Activated naive CD4-positive, alpha-beta T cell treated with anti-CD3 and anti-CD28 coated beads for 36 hours (primary cell): ENCODE results near the gene TRPM2. TPM values are rescaled to one million over a fixed set of nuclear protein-coding genes. Genes with fewer than 3 reads are reported as not detected.
"Not testable (repeated sequence)": the region's sequence is repeated elsewhere in the genome, so short reads cannot be mapped to it uniquely, and the experiment has no call there.

ENCODE experiments used
- CTCF ChIA-PET: fragments of 350-600 bp; sonication (Branson Sonifier 250); formaldehyde crosslinking; loops from one replicate; lab custom pipeline; 2021; ENCODE audit warnings: antibody characterized with exemption; lab: Charles Lee
- DNase-seq: peaks from one replicate; pipeline ENCODE4 v3.0.0-alpha.2; 2020
- H3K27ac Mint-ChIP-seq: one replicate; pipeline ENCODE4 v1.8.0; 2021; ENCODE audit warnings: mild to moderate bottlenecking, mixed read lengths
- H3K27me3 Mint-ChIP-seq: one replicate; pipeline ENCODE4 v1.8.0; 2021; ENCODE audit warnings: low read depth, mixed read lengths
- H3K36me3 Mint-ChIP-seq: one replicate; pipeline ENCODE4 v1.8.0; 2021; ENCODE audit warnings: low read depth, mixed read lengths
- H3K4me1 Mint-ChIP-seq: one replicate; pipeline ENCODE4 v1.8.0; 2021; ENCODE audit warnings: low read depth, mixed read lengths
- H3K4me3 Mint-ChIP-seq: one replicate; pipeline ENCODE4 v1.8.0; 2021; ENCODE audit warnings: mild to moderate bottlenecking, moderate library complexity, mixed read lengths
- H3K9me3 Mint-ChIP-seq: one replicate; pipeline ENCODE4 v1.8.0; 2021; ENCODE audit warnings: mixed read lengths
- intact Hi-C: fragments of 100-400 bp; cut with micrococcal nuclease; formaldehyde crosslinking; loops from one replicate; pipeline ENCODE4 v1.15.1; 2023
- total RNA-seq, 2 experiments: library from RNA; stranded (reverse); gene quantifications; one replicate each; pipeline ENCODE4 v1.2.3, GENCODE V29; 2021

Gene TRPM2
- total RNA-seq, 2 experiments from 2014 or later, result 2.5 to 3.5 TPM

DNA sequence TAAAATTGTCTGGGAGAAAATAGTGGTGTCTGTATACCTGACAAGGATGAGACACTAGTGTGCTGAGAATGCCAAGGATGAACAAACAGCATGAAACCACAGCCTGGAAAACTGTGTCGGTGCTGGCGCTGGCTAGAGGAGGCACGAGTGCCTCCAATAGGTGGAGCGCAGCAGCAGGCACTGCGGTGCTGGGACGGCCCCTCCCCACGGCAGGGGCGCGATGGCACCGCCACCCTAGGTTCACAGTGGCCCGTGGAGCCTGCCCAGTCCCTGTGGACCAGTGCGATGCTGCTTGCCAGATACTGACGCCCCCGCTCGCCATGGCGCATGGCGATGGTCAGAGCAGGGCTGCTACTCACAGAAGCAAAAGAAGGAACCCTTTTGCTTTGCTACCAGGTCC is 21.0 kb upstream of the TRPM2 start:
- no peak overlapping the region for H3K27ac Mint-ChIP-seq
- intact Hi-C loops, result loop anchor here (10.0 kb wide), 1 partner anchor 152 kb away; no protein-coding TSS in a partner anchor
- no peak for DNase-seq
- no peaks in the 10 kb centered on the region for H3K36me3 Mint-ChIP-seq
- no peaks in the 10 kb centered on the region for H3K27me3 Mint-ChIP-seq
- H3K9me3 Mint-ChIP-seq, result no peaks in the 10 kb centered on the region
- H3K4me3 Mint-ChIP-seq, result no peak overlapping the region
- CTCF ChIA-PET, result no interaction called here
- H3K4me1 Mint-ChIP-seq, result no peaks in the 10 kb centered on the region

DNA sequence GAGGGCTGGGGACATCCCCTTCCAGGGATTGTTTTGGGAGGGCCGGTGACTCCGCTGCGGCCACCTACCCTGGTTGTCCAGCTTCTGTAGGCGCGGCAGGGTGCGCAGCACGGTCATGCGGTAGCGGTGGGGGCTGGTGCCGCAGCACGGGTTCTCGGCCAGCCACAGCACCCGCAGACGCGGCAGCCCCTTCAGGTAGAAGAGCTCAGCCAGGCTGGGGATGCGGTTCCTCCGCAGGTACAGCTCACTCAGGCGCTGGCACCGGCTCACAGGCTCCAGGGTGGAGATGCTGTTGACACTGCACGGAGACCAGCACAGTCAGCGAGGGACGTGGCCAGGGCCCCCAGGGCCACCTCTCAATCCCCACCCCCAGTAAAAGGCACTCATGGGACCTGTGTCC is 20.5 kb upstream of the TRPM2 start:
- intact Hi-C loops, result loop anchor here (10.0 kb wide), 1 partner anchor 152 kb away; no protein-coding TSS in a partner anchor
- no peaks in the 10 kb centered on the region for H3K4me1 Mint-ChIP-seq
- no peaks in the 10 kb centered on the region for H3K9me3 Mint-ChIP-seq
- CTCF ChIA-PET, result no interaction called here
- no peaks in the 10 kb centered on the region for H3K27me3 Mint-ChIP-seq
- DNase-seq, result no peak
- no peak overlapping the region for H3K27ac Mint-ChIP-seq
- H3K36me3 Mint-ChIP-seq, result no peaks in the 10 kb centered on the region
- H3K4me3 Mint-ChIP-seq, result no peak overlapping the region

GRCh38 chr21:44333509-44334328 is 19.7 kb upstream of the TRPM2 start:
- no peak overlapping the region for H3K4me3 Mint-ChIP-seq
- H3K27ac Mint-ChIP-seq, result no peak overlapping the region
- intact Hi-C loops, result loop anchor here (10.0 kb wide), 1 partner anchor 151 kb away; no protein-coding TSS in a partner anchor
- no peaks in the 10 kb centered on the region for H3K9me3 Mint-ChIP-seq
- CTCF ChIA-PET, result no interaction called here
- DNase-seq, result no peak
- no peaks in the 10 kb centered on the region for H3K36me3 Mint-ChIP-seq
- H3K4me1 Mint-ChIP-seq, result peaks cover 2% of the 10 kb centered on the region
- H3K27me3 Mint-ChIP-seq, result no peaks in the 10 kb centered on the region

DNA sequence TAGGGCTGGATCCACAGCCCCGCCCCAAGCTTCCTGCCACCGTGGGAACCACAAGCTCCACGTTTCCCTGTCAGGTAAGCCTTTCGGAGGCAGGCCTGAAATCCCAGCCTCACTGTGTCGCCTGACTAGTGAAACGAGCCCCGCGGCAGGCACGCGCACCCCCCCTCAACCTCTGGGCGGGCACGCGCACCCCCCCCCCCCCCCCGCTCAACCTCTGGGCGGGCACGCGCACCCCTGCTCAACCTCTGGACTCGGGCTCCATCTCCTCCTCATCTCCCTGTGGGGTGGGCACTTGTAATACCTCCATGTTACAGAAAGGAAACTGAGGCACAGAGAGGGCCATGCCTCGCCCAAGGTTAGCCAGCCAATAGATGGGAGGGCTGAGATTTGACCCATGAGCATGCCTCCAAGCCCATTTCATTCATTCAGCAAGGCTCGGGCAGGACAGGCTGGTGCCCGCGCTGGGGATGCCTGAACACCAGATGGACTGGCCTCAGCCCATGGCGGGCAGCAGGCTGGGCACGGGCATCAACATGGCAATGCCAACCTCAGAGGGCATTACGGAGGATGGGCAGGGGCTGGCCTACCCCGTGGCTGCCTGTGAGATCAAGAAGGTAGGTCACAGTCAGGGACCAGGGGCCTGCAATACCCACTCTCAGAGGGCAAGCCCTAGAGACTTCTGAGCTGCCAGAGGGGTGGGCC is 18.9 kb upstream of the TRPM2 start:
- Mint-ChIP-seq H3K9me3 (no peaks in the 10 kb centered on the region), H3K27me3 (no peaks in the 10 kb centered on the region), H3K4me1 (peaks cover 3% of the 10 kb centered on the region), H3K27ac (no peak overlapping the region), H3K4me3 (no peak overlapping the region), H3K36me3 (no peaks in the 10 kb centered on the region)
- intact Hi-C loops, result loop anchor here (5.0 to 10.0 kb wide), 2 partner anchors 150 to 1362 kb away; partner anchors contain the start of gene PKNOX1
- CTCF ChIA-PET, result interaction anchor here (0.6 kb wide), 1 partner anchor 676 kb away, joined by 3 read pairs; no protein-coding TSS in a partner anchor
- no peak for DNase-seq

DNA sequence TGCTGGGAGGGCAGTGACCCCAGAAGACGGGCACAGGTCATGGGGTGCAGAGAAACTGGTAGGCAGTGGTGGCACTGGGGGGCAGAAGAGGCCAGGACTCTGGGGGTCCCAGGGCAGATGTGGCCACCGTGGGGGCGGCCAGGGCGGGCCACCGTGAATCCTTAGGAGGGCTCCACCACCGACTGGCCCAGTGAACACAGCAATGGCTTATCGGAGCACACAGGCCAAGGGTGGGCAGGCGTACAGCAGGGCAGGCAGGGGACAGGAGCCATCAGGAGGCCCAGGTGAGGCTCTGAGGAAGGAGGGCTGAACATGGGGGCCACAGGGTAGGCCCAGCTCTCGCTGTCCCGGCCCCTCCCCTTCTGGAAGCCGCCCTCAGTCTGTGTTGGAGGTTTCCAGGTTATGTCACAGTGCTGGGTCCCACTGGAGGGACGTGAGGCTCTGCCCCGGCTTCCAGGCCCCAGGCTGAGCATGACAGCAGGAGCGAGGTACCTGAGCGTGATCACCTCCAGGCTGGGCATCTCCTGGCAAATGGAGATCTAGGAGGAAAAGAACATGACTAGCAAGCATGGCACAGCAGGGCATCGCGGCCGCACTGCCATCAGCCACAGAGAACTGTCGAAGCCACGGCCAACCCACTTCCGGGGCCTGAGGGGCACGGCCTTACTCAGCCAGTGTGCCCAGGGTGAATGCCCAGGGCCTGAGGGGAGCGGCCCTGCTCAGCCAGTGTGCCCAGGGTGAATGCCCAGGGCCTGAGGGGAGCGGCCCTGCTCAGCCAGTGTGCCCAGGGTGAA is 18.0 kb upstream of the TRPM2 start:
- DNase-seq, result no peak
- intact Hi-C loops, result loop anchor here (5.0 to 10.0 kb wide), 2 partner anchors 149 to 1363 kb away; partner anchors contain the start of gene PKNOX1
- H3K27me3 Mint-ChIP-seq, result no peaks in the 10 kb centered on the region
- H3K9me3 Mint-ChIP-seq, result no peaks in the 10 kb centered on the region
- H3K4me3 Mint-ChIP-seq, result no peak overlapping the region
- CTCF ChIA-PET, result interaction anchor here (0.6 kb wide), 1 partner anchor 675 kb away, joined by 3 read pairs; no protein-coding TSS in a partner anchor
- no peak overlapping the region for H3K27ac Mint-ChIP-seq
- peaks cover 13% of the 10 kb centered on the region for H3K4me1 Mint-ChIP-seq
- no peaks in the 10 kb centered on the region for H3K36me3 Mint-ChIP-seq

DNA sequence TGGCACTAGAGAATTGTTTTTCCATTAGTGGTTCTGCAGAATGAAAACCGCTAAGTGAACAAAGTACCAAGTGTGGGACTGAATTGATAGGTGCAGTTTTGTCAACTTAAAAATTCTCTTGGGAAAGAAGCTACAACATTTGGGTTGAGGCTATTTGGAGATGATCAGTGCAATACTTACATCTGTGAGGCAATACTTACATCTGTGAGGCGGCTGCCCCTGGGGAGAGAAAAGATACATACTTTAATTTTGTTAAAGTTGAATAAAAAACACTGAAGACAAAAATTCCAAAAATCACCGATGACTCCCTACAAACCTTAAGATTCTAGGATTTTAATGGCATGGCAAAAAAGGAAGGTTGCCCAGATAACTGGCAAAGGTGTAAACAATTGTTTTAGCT is 16.0 kb upstream of the TRPM2 start:
- intact Hi-C loops, result loop anchor here (5.0 to 10.0 kb wide), 2 partner anchors 147 to 1365 kb away; partner anchors contain the start of gene PKNOX1
- Mint-ChIP-seq H3K4me3 (no peak overlapping the region), H3K4me1 (peaks cover 14% of the 10 kb centered on the region), H3K27me3 (no peaks in the 10 kb centered on the region), H3K36me3 (no peaks in the 10 kb centered on the region), H3K9me3 (no peaks in the 10 kb centered on the region), H3K27ac (no peak overlapping the region)
- no peak for DNase-seq
- CTCF ChIA-PET, result interaction anchor here (0.8 to 1.7 kb wide), 3 partner anchors 18 to 40 kb away, joined by 3 to 5 read pairs (median 3); no protein-coding TSS in a partner anchor

DNA sequence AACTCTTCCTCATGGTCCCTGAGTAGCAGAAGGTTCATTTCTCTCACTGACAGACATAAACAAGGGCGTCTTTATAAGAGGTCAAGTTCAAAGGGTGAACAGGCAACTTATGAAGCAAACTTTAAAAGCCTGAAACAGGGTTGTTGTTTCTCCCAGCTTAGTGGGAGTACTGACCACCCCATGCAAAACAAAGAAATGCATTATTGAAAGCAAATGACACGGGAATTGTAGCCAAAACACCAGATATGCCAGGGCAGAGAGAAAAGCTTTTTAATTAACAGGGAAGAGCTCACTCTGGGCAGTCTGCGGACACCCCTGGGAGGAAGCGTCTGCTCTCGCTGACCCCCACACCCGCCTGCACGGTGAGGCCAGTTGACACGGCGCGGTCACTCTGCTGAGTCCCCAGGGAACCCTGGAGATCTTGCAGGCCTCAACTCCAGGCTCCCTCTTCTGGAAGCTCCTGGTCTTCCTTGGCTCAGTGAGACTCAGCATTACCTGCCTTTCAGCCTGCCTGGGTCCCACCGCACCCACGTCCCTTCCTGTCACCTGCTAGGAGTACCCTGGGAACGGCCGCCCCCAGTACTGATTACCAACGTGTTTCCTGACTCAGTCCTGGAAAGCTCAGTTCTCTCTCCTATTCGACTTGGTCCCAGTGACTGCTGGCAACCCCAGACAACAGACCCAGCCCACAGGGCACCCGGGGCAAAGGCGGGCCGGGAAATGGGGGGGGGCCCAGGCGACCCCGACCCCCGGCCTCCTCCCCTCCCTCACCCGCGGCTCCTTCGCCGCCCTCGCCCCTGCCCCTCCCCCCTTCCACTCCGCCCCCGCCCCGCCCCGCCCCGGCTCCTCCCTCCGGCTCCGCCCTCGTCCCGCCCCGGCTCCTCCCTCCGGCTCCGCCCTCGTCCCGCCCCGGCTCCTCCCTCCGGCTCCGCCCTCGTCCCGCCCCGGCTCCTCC is 15.2 kb upstream of the TRPM2 start:
- peak; percentile 56 for DNase-seq
- no peaks in the 10 kb centered on the region for H3K9me3 Mint-ChIP-seq
- peak overlapping the region; percentile 36 for H3K27ac Mint-ChIP-seq
- CTCF ChIA-PET, result interaction anchor here (0.8 to 1.7 kb wide), 3 partner anchors 19 to 40 kb away, joined by 3 to 5 read pairs (median 3); no protein-coding TSS in a partner anchor
- peak overlapping the region; percentile 48 for H3K4me3 Mint-ChIP-seq
- H3K4me1 Mint-ChIP-seq, result peaks cover 14% of the 10 kb centered on the region
- intact Hi-C loops, result loop anchor here (5.0 to 10.0 kb wide), 2 partner anchors 147 to 1366 kb away; partner anchors contain the start of gene PKNOX1
- no peaks in the 10 kb centered on the region for H3K27me3 Mint-ChIP-seq
- no peaks in the 10 kb centered on the region for H3K36me3 Mint-ChIP-seq

DNA sequence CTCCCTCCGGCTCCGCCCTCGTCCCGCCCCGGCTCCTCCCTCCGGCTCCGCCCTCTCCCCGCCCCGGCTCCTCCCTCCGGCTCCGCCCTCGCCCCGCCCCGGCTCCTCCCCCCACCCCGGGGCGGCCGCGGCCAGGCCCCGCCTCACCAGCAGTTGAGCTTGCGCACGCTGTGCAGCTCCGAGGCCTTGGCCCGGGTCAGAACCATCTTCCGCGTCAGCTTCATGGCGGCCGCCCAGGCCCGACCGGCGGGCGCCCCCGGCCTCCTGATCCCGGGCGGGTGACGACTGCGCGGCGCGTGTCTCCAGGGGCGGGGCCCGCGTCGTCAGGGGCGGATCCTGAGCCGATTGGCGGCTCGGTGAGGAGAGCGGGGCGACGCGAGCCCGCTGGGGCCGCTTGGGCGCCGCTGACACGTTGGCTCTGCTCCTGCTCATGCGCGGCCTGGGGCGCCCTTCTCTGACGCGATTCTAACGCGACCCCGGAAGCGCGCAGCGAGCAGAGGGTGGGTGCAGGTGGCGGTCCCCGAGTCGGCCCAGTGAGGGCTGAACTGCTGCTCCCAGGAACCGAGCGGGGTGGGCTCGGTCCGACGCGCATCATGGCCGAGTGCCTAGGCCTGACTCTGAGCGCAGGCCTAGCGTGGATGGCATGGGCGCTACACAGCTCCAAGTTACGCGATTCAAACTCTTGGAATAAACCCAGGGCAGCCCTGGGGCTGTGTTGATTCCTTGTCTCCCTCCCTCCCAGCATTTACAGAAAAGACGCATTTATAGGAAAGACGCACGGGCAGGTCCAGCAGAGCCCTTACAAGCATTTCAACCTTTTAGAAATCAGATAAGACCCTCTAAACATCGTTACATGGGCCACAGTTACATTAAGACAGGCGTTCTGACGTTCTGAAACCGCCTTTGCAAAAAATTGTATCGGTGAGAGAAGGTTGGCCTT is 14.2 kb upstream of the TRPM2 start, which contains the start of gene CFAP410:
Gene CFAP410, minus strand, starts transcription at position 420 of the 940 bp plus-strand sequence. Its CDS starts 196 bp downstream, at position 224.
- DNase-seq, result peak; percentile 95
- intact Hi-C loops, result loop anchor here (1.0 to 10.0 kb wide), 6 partner anchors 16 to 1367 kb away; partner anchors contain the start of genes LRRC3, PFKL, PKNOX1 and SUMO3
- Mint-ChIP-seq H3K9me3 (no peaks in the 10 kb centered on the region), H3K27ac (peak within 1 kb of the TSS; percentile 86), H3K27me3 (no peaks in the 10 kb centered on the region), H3K4me1 (peaks cover 14% of the 10 kb centered on the region), H3K36me3 (no peaks in the 10 kb centered on the region), H3K4me3 (peak within 1 kb of the TSS; percentile 83)
- CTCF ChIA-PET, result interaction anchor here (1.7 kb wide), 1 partner anchor 41 kb away, joined by 5 read pairs; no protein-coding TSS in a partner anchor

DNA sequence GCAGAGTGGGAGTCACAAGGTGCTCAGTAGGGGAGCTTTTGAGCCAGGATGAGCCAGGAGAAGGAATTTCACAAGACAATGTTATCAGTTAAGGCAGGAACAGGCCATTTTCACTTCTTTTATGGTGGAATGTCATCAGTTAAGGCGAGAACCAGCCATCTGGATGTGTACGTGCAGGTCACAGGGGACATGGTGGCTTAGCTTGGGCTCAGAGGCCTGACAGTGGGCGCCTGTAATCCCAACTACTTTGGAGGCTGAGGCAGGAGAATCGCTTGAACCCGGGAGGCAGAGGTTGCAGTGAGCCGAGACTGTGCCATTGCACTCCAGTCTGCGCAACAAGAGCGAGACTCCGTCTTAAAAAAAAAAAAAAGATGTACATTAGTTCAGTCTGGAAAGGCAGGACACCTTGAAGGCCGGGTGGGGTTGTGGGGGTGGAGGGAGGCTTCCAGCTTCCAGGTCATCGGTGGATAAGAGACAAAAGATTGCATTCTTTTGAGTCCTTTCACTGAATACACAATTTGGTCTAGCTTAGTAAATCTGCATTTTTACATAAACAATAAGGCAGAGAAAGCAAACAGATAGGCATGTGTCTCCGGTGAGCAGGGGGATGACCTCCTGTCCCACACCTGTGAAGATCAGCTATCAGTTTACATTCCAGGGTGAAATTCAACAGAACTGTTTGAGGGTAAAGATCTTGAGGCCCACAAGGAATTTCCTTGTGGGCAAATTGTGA is 11.5 kb upstream of the TRPM2 start:
- H3K36me3 Mint-ChIP-seq, H3K9me3 Mint-ChIP-seq, intact Hi-C loops, H3K4me3 Mint-ChIP-seq, H3K27me3 Mint-ChIP-seq, DNase-seq, H3K27ac Mint-ChIP-seq: not testable (repeated sequence)
- CTCF ChIA-PET, result interaction anchor here (0.9 kb wide), 1 partner anchor 44 kb away, joined by 5 read pairs; no protein-coding TSS in a partner anchor
- H3K4me1 Mint-ChIP-seq, result peaks cover 14% of the 10 kb centered on the region
